HG03066 (cell line): Measurements from ENCODE around the gene CASD1.

ENCODE experiments used
- ATAC-seq: cut with Tn5 transposase; IDR thresholded peaks from one replicate; pipeline ENCODE4 v1.9.1; 2021; ENCODE audit warnings: low read depth; ENCODE audit not compliant: unreplicated experiment

The CASD1 gene

DNA sequence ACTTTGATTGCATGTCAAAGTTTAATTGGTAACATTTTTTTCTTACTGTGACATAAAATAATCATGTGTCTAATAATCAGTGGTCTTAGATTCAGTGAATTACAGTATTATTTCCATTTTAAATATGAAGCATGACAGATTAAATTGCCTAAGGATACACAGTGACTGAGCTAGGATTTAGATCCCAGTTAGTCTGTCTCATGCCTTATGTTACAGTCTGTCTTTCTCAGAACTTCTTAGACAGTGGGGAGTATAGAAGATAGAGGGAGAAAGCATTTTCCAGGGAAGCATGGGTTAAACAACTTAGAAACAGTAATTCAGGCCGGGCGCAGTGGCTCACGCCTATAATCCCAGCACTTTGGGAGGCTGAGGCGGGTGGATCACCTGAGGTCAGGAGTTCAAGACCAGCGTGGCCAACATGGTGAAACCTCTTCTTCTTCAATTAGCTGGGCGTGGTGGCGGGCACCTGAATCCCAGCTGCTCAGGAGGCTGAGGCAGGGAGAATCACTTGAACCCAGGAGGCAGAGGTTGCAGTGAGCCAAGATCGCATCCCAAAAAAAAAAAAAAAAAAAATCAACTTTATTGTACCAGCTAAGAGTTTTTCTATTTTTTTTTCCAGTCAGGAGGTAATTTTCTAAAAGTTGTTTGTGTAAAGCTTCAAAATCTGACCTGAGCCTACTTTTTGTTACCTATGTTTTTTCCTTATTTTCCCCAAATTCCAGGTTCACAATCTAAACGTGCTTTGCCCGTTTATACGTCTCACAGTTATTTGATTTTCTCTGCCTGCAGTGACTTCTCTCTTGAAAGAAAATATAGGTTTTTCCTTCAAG is 3.3 kb downstream of the CASD1 start:
- ATAC-seq: no peak

DNA sequence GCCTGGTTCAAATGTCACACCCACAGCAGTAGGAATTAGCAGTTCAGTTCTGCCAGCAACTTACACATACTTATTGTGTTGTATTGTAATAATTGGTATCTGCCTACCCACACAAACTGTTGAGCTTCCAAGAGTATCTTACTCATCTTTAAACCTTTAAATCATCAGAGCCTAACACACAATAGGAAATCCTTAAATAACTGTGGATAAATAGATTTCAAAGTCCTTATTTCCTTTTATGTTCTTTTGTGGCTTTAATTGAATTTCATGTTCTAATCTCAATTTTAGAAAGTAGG is 3.9 kb downstream of the CASD1 start:
- ATAC-seq: no peak

DNA sequence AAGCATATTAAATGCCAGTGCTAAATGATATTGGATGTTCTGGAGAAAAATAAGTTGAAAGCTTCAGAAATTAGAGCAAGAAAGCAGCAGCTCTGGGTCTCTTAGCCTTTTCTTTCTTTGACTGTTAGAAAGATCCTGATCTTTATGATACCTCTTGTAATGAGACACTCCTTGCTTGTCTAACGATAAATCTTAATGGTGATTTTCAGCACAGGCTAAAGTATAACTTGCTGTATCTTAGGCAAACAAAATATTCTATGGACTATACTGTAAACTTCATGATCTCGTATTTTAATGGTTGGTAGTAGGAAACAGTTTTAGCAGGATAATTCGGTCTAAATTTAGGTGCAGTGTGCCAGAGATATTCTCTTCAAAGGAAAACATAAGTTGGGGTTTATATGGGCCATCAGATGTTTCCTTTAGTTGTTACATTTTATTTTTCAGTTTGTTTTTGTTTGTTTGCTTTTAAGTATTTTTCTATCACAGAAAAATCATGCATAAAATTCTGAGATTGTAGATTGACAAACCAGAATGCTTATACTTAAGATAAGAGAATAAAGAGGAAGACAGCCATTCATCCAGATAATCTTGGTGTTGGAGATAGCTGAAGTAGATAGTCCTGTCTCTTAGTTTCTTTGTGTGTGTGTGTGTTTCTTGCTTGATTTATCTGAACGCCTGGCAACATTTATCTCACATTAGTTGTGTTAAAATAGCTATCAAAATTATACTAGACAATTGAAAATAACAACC is 4.7 kb downstream of the CASD1 start:
- ATAC-seq: no peak

DNA sequence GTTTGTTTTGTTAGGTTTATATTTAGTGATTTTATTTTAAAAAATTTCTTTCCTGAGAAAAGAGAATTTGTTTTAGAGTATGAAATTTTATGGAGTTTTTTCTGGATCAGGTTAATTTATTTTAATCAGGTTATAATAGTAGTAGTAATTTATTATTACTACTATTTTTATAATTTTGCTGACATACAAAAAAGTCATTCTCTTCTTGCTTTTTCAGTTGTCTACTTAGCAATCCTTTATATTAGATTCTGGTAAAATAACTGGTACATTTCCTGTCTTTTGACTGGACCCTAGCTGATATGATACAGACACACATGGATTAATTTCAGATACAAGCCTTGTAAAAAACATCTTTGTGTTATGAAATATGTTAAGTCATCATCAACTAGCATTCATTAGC is 5.3 kb downstream of the CASD1 start:
- ATAC-seq: no peak

DNA sequence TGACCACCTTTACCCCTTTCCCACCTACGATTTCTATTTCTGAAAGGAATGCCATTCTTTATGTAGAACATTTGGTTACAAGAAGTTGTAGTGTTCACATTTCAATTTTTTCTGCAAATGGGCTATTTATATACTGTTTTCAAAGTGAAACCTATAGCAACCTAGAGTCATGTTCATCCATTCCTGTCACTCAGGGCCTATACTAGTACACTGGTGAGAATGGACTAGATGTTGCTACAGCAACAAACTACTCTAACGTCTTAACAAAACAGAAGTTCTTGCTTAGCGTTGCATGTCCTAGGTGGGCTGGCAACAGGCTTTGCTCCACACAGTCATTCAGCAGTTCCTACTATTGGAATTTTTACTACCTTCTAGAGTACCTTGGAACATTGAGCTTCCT is 16.3 kb downstream of the CASD1 start:
- ATAC-seq: no peak

DNA sequence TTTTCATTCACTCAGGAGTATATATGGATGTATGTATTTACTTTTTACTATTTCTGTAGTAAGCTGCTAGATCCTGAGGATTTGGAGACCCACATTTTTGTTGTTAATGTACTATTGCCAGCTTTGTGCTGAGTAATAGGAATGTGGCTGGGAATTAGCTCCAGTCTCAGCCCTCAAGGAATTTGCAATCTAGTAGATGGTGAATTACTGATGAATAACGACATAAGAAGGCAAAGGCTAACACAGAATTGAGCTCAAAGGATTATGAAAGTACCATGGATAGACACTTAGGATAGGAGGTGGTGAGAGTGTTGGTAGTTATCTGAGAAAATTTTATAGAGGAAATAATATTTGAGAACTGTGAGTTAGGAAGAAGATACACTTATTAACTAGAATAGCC is 19.9 kb downstream of the CASD1 start:
- no peak for ATAC-seq

DNA sequence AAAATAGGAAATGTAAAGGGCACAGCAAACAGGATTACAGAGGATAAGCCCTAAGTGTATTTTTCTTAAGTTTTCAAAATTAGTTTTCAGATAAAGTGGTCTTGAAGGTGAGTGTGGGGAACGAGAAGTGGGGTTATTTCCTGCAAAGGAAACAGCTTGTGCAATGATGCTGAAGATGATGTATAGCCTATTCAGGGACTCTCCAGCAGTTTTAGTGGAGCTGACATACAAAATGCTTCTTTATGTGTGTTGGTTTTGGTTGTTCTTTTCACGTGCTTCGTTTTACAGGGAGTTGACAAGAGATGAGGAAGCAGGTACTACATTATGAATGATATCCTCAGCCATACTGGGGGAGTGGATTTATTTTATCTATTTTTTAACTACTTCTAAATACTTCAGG is 20.5 kb downstream of the CASD1 start:
- no peak for ATAC-seq

DNA sequence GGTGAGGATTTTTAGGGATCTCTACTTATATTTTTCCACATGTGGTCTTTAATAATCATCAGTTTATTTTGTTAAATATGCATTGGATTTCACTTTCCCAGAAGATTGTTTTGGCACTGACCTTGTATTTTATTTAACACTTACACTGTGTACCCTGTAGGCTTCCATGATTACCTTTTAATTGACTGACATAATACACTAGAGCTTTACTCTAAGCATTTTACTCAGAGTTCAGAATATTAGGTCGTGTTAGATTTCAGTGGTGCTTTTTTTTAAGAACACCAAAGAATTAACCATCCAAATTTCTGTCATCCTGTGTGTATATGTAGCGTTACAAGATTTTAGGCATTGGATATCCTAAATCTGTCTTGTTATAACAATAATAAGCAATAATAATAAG is 23.1 kb downstream of the CASD1 start:
- ATAC-seq: no peak

DNA sequence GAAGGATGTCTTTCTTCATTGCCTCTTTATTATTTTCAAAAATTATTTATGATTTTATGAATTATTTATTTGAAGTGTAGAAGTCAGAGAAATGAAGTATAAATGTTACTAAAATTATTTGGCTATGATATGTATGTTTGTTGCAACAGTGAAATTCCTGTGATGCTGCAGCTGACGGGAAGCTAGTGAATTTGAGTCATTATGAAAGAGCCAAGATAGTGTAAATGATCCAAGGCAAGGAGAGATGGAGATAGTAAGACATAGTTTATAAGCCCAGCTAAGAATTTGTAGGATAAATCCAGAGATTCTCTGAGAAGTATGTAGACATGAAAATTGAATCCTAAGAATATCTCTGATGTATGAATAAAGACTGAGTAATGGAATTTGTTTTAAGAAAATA is 30.8 kb downstream of the CASD1 start:
- ATAC-seq: no peak

DNA sequence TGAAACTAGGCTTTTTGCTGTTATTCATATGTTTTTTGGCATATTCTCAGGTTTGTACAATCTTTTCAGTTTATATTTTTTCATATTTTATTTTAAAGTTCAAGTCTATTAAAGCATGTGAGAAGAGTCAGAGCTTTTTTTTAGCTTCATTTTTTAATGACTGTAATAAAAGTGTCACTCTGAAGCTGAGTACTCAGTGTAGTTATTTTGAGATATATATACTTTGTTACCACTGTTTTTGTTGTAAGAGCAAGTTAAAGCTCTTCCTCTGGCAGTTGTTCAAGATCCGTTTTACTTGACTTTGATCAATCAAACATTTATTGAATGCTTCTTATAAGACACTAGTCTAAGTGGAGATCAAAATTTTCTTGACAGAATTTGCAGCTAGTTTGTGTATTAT is 37.5 kb downstream of the CASD1 start:
- no peak for ATAC-seq

DNA sequence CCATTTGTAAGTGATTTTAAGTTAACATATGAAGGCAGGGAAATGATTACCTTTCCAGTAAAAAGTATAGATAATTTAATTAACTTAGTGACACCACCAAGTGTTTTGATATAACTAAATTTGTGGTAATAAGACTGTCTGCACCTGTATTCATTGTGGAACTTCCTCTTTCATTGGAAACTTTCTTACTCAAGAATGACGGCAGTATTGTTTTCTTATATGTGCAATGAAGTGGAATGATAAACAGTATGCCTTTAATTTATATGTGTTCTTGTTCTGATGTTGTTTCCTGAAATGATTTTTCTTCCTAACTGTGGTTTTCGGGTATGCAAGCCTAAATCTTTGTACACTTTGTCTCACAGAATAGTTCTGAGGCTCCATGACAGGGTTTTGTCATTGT is 46.4 kb downstream of the CASD1 start:
- ATAC-seq: peak; percentile 68

DNA sequence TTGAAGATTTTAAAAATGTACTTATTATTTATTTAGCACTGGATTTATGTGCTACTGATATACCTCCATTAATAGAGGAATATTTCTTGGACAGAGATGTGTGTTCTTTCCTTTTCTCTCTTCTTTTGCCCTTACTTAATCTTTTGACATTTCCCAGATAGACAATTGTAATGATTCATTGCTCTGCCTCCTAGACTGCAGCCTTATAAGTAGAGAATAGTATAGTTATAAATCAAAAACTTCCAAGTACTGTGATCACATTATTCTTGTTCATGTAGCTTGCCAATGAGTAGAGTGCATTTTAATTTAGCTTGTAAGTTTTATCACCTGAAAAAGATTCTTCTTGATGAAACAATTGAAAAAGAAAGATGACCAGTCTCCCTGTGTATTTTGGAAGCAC is 47.6 kb downstream of the CASD1 start:
- no peak for ATAC-seq

DNA sequence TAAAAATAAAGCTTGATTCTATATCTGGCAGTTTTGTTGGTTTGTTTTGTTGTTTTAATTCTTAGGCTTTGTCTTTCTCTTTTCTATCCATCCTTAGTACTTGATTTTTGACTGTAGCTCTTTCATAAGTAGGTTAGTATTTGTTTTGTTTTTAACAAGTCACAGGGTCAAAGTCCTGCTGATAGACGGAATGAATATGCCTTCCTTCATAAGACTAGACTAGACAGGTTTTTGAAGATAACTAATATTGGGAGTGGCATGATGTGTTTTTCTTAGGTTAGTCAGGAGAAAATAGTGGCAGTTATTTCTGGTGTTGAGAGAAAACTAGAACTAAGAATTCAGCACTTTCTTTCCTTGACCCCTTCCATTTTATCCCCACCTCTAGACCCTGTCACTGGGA is 50.4 kb downstream of the CASD1 start:
- ATAC-seq: no peak

DNA sequence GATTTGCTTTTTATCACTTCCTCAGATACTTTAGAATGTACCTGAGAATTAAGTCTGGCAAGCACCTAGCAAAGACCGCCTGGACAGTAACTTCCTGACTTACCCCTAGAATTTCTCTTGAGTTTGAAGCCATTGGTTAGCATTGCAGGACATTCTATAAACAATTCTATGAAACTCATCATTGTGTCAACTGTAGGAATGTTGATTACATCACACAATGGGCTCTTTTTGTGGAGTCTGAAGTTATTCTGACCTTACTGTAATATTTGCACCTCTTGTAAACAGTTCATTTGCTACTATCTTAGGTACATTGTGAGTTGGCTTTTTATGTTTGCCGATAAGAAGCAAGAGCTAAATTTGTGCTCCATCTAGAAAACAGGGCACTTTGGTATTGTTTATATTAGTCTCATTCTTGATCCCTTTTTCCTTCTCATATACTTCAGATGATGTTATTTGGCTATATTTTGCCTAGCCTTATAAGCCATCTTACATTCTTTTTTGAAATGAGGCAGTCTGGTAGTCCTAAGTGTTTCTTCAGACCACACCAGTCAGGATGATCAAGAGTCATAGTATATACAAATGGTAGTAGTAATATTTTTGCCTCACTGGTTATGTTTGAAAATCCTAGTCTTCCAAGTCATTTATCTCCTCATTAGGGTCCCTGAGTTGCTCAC is 52.4 kb downstream of the CASD1 start:
- ATAC-seq: no peak

DNA sequence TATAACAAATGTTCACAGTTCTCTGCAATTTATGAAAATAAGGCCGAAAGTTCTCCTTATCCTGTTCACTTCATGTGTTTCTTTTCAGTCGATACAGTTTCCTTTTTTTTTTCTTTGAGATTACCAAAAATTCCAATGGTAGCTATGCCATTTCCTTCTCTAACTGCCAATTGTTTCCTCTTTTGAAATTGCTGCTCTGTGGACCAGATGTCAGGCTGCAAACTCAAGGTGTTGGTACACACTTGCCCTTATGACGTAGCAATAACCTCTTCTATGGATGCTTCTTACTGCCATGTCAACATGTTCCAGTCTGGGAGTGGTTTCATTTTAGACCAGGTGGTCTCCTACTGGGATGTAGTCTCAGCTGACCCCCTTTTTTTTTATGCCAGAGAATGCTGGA is 52.9 kb downstream of the CASD1 start:
- no peak for ATAC-seq

DNA sequence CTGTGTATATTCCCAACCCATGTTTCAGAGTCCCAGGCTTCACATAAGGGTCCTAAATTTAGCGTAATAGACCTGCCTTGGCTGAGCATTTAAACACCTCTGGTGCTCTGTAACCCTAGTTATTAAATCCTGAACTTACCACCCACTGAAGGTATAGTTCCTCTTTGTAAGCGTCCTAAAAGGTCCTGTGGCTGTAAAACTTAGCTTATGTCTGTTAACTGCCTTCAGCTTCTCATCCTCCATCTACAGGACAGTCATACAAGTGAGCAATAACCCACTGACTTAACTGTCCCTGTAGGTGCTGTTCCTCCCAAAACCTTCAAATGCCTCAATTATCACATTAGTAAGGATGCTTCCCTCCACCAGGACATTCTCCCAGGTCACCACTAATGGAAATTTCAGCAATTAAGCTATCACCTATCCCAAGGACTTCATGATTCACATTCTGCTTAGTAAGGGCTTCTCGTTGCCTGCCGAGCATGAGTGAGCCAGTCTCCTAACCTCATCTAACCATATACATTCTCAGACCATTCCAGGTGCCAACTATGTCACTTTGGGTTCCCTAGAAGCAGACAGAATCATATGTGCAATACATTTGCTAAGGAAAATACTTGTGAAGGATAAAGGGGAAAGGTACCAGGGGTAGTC is 55.8 kb downstream of the CASD1 start:
- ATAC-seq: no peak

DNA sequence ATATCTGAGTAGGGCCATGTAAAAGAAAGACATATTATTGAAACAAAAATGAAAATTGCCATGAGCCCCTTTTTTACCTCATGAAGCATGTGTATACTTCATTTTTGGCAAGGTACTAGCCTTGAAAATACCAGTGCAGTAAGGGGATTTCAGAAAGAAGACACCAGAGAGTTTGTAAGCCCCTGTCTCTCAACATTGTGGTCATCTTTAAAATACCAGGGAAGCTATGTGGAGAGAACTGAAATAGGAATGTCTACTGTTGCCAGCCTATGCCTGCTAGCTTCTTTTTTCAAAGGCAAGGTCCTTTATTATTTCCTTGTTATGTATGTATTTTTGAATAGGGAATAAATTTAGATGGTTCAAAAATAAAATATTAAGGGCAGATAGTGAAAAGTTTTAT is 57.8 kb downstream of the CASD1 start:
- ATAC-seq: no peak

DNA sequence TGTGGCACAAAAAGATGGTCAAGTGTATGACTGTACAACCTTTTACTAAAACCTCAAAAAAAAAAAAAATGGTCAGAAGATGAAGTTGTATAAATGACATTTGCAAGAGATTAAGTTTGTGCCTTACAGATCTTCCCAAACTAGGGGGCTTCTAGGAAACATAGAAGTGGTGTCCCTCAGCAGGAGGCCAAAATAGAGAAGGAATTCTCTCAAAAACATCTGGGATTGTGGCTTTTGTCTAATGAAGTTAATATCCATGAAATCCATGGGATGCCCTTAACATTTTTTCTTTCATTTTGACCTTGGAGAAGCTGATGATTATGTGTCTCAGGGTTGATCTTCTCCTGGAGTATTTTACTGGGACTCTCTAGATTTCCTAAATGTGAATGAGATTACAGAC is 62.2 kb downstream of the CASD1 start:
- no peak for ATAC-seq

DNA sequence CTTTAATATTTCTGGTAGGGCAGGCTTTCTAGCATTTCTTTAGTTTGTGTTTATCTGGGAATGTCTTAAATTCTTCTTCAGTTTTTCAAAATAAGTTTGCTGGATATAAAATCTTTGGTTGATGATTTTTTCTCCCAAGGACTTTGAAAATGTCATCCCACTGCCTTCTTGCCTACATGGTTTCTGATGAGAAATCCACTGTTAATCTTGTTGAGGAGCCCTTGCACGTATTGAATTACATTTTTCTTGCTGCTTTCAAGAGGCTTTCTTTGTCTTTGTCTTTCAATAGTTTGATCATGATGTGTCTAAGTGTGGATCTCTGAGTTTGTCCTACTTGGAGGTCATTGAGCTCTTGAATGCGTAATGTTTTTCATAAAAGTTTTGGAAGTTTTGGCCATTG is 66.0 kb downstream of the CASD1 start:
- no peak for ATAC-seq

DNA sequence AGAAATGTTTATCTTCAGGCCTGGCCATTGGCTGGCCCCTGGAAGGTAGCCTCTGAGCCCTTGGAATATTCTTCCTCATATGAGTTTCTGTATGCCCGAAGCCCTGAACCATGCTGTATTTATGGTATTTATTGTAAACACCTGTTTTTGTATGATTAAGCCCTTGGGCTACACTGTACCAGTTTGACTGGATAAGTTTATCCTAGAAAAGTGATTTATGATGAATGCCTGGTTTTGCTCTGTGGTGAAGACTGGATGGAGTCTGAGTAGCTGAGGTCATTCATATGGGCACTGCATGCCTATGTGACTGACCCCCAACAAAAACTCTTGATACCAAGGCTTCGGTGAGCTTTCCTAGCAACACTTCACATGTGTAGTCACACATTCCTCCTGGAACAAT is 66.7 kb downstream of the CASD1 start:
- ATAC-seq: no peak

DNA sequence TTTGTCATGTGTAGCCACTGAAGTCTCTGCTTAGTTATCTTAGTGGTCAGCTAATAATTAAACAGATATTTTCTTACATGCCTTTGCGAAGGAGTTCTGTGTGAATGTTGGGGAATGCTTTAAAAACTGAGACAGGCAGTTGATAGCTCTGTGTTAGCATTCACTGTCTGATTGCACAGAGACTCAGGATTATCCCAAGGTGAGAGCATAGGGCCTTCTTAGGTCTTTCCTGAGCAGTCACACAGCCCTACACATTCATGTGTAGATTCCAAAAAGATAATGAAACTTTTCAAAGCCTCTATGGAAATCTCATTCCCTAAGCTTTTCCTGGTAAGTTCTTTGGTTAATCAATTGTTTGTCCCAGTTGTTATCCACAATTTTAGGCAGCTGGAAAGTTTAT is 67.7 kb downstream of the CASD1 start:
- no peak for ATAC-seq
